Spleen (tissue), 7 donors: ENCODE data around the gene AFTPH.

Source experiments
- CTCF ChIP-seq, 11 experiments: fragments of 200-600 bp in 7 of 11; fragments of 450-650 bp in 4 of 11; sonication (generic) in 4 of 11; IDR thresholded peaks in 8 of 11; conservative IDR thresholded peaks in 3 of 11; 1 replicate in 7 of 11; 2 replicates in 4 of 11; pipeline versions ENCODE4 v1.4.0 to v1.8.0; 2016 to 2021; ENCODE audit warnings: antibody characterized with exemption in 11 of 11, inconsistent platforms in 4 of 11, mild to moderate bottlenecking in 1 of 11
- POLR2A ChIP-seq, 3 donors: fragments of 450-650 bp; IDR thresholded peaks; one replicate each; pipeline ENCODE4 v1.5.1; 2017; ENCODE audit warnings: antibody characterized with exemption in 3 of 3, mild to moderate bottlenecking in 1 of 3
- POLR2AphosphoS5 ChIP-seq, 3 donors: sonication (generic); formaldehyde crosslinking; IDR thresholded peaks; one replicate each; pipeline ENCODE4 v1.5.1; 2017; ENCODE audit warnings: antibody characterized with exemption in 3 of 3
- donor health status: DM: no; HTN: no; CAD: no; lungs with moderate emphysema.
- donor health status: DM: no; HTN: no; CAD: no.
- donor health status: DM: no; HTN: no; CAD: no.

- TF ChIP-seq CTCF (IDR thresholded peaks at IDR 0.05 in 8 of 11, conservative IDR thresholded peaks at IDR 0.05 in 3 of 11), result no peak
- TF ChIP-seq POLR2A (IDR thresholded peaks at IDR 0.05), result no peak
- TF ChIP-seq POLR2AphosphoS5 (IDR thresholded peaks at IDR 0.05), result no peak
Measured at GRCh38 chr2:64602436-64602835, 78.3 kb downstream of the AFTPH start.
